A549 (cell line): ENCODE results near the gene MEF2C. TPM values are rescaled to one million over a fixed set of nuclear protein-coding genes. Genes with fewer than 3 reads are reported as not detected.

Experiments used
- ATAC-seq, 2 experiments: fragments of 200-7000 bp in 1 of 2; fragments of >200 bp in 1 of 2; cut with Nextera tagmentation in 1 of 2; cut with Tn5 transposase in 1 of 2; 3 replicates each; pipeline versions ENCODE4 v1.8.0 to v1.9.1; 2018 to 2020; ENCODE audit warnings: mild to moderate bottlenecking in 1 of 2, moderate library complexity in 1 of 2
- CTCF ChIA-PET: fragments of 300-600 bp; sonication (Branson Sonifier 250); formaldehyde crosslinking; extraction: SDS; loops from one replicate; lab custom pipeline; 2021; ENCODE audit warnings: antibody characterized with exemption, inconsistent platforms; lab: Yijun Ruan, JAX
- POLR2A ChIA-PET: fragments of 350-600 bp; formaldehyde crosslinking; extraction: SDS; loops from one replicate; lab custom pipeline; 2021; ENCODE audit warnings: antibody characterized with exemption, inconsistent platforms; lab: Yijun Ruan, JAX
- DNase-seq, 2 experiments: peaks; one replicate each; pipeline versions ENCODE4 v3.0.0 to v3.0.0-alpha.2; 2011 to 2016; ENCODE audit warnings: low read depth in 1 of 2, low spot score in 1 of 2
- FAIRE-seq: peaks from 2 replicates; lab custom pipeline; 2011; peaks lifted over from hg19 to GRCh38; lab: Jason Lieb, UNC
- H3K27ac ChIP-seq, 2 experiments: fragments of >200 bp; sonication (Bioruptor Twin); formaldehyde crosslinking; 3 replicates each; pipeline ENCODE4 v1.5.1; 2016 to 2017
- H3K4me1 ChIP-seq: fragments of >200 bp; sonication (Bioruptor Twin); formaldehyde crosslinking; 3 replicates; pipeline ENCODE4 v1.6.1; 2016
- H3K4me2 ChIP-seq: fragments of >200 bp; sonication (Bioruptor Twin); formaldehyde crosslinking; 3 replicates; pipeline ENCODE4 v1.6.1; 2016
- H3K4me3 ChIP-seq: fragments of >200 bp; sonication (Bioruptor Twin); formaldehyde crosslinking; 3 replicates; pipeline ENCODE4 v1.5.1; 2016
- H3K9me3 ChIP-seq: fragments of >200 bp; sonication (Bioruptor Twin); formaldehyde crosslinking; 3 replicates; pipeline ENCODE4 v1.6.1; 2016
- BHLHE40 ChIP-seq: IDR thresholded peaks from 2 replicates; pipeline ENCODE4 v1.6.1; 2012; ENCODE audit warnings: low read depth, low read length, inconsistent platforms
- CHD2 ChIP-seq: fragments of 150-350 bp; IDR thresholded peaks from 2 replicates; pipeline ENCODE4 v1.6.1; 2014; ENCODE audit warnings: low read length; ENCODE audit not compliant: partially characterized antibody
- FOSB ChIP-seq: fragments of 250-450 bp; sonication (Bioruptor Pico); IDR thresholded peaks from 2 replicates; pipeline ENCODE4 v1.5.0; 2020; ENCODE audit warnings: mild to moderate bottlenecking, moderate library complexity
- FOXS1 ChIP-seq: fragments of 250-450 bp; sonication (Bioruptor Pico); IDR thresholded peaks from 2 replicates; pipeline ENCODE4 v1.5.0; 2020; ENCODE audit warnings: mild to moderate bottlenecking, moderate library complexity
- HDAC2 ChIP-seq: fragments of 200-600 bp; sonication (generic); IDR thresholded peaks from 2 replicates; pipeline ENCODE4 v1.6.1; 2016
- HEYL ChIP-seq: fragments of 250-450 bp; sonication (Bioruptor Pico); IDR thresholded peaks from 2 replicates; pipeline ENCODE4 v1.8.0; 2021; ENCODE audit warnings: mild to moderate bottlenecking, moderate library complexity
- HOXB13 ChIP-seq: fragments of 250-450 bp; sonication (Bioruptor Pico); IDR thresholded peaks from 2 replicates; pipeline ENCODE4 v1.5.0; 2020; ENCODE audit warnings: low read depth, mild to moderate bottlenecking, moderate library complexity
- HOXB5 ChIP-seq: fragments of 250-450 bp; sonication (Bioruptor Pico); IDR thresholded peaks from 2 replicates; pipeline ENCODE4 v1.5.0; 2020; ENCODE audit warnings: mild to moderate bottlenecking, moderate library complexity
- NR3C1 ChIP-seq: fragments of >200 bp; sonication (Bioruptor Twin); formaldehyde crosslinking; IDR thresholded peaks from 3 replicates; pipeline ENCODE4 v1.6.1; 2017
- POLR2A ChIP-seq: IDR thresholded peaks from 2 replicates; pipeline ENCODE4 v1.6.1; 2012; ENCODE audit warnings: mild to moderate bottlenecking, low read length
- RAD21 ChIP-seq, 2 experiments: fragments of >200 bp in 1 of 2; sonication (Bioruptor Twin) in 1 of 2; formaldehyde crosslinking in 1 of 2; IDR thresholded peaks in 1 of 2; conservative IDR thresholded peaks in 1 of 2; 2 replicates in 1 of 2; 3 replicates in 1 of 2; pipeline ENCODE4 v1.6.1; 2012 to 2018; ENCODE audit warnings: inconsistent platforms in 1 of 2
- RARB ChIP-seq: fragments of 250-450 bp; sonication (Bioruptor Pico); IDR thresholded peaks from 2 replicates; pipeline ENCODE4 v1.8.0; 2021; ENCODE audit warnings: mild to moderate bottlenecking, moderate library complexity
- RFX5 ChIP-seq: fragments of 450-650 bp; IDR thresholded peaks from 2 replicates; pipeline ENCODE4 v1.7.1; 2014; ENCODE audit warnings: antibody characterized with exemption, mild to moderate bottlenecking, moderate library complexity
- RNF2 ChIP-seq: fragments of 200-600 bp; sonication (generic); IDR thresholded peaks from 2 replicates; pipeline ENCODE4 v1.6.1; 2016; ENCODE audit warnings: low read depth, mild to moderate bottlenecking, antibody characterized with exemption, moderate library complexity, borderline replicate concordance
- ZC3H11A ChIP-seq: fragments of 450-650 bp; IDR thresholded peaks from 2 replicates; pipeline ENCODE4 v1.6.1; 2014; ENCODE audit warnings: antibody characterized with exemption, mild to moderate bottlenecking
- ZFP36 ChIP-seq: fragments of 450-650 bp; IDR thresholded peaks from 2 replicates; pipeline ENCODE4 v1.6.1; 2014; ENCODE audit warnings: borderline replicate concordance; ENCODE audit not compliant: partially characterized antibody
- ZSCAN20 ChIP-seq: fragments of 250-450 bp; sonication (Bioruptor Pico); IDR thresholded peaks from 2 replicates; pipeline ENCODE4 v1.8.0; 2022; ENCODE audit warnings: mild to moderate bottlenecking, moderate library complexity
- WGBS: methylation state at CpG from one replicate; pipeline ENCODE4 v1.1.6; 2017; ENCODE audit errors: missing lambda C conversion rate; 5-methylcytosine and 5-hydroxymethylcytosine counted together
- polyA plus RNA-seq, 4 experiments: library from polyadenylated mRNA; depleted of rRNA in 3 of 4; stranded (reverse); fragments of >200 nt; fragmentation: RNase III in 1 of 4; extraction: RNeasy Plus Mini Kit Qiagen cat#74134 plus additional on column Dnase treatment in 1 of 4; gene quantifications; 2 replicates in 3 of 4; 3 replicates in 1 of 4; pipeline ENCODE4 v1.2.3, GENCODE V29; 2011 to 2017
- TF ChIP-seq, protein P1 (sequence below): IDR thresholded peaks from 2 replicates; pipeline ENCODE4 v1.6.1; 2012; ENCODE audit warnings: low read depth, borderline replicate concordance
- TF ChIP-seq, protein P2 (sequence below): fragments of 200-600 bp; sonication (generic); IDR thresholded peaks from 2 replicates; pipeline ENCODE4 v1.6.1; 2016; ENCODE audit warnings: antibody characterized with exemption, mild to moderate bottlenecking, moderate library complexity
- TF ChIP-seq, protein P3 (sequence below): fragments of >200 bp; sonication (Bioruptor Twin); formaldehyde crosslinking; IDR thresholded peaks from 2 replicates; pipeline ENCODE4 v1.6.1; 2016

The MEF2C gene
- polyA plus RNA-seq, 2 of the 4 experiments (the other 2 are of a cell fraction): 0.03 to 0.06 TPM

DNA sequence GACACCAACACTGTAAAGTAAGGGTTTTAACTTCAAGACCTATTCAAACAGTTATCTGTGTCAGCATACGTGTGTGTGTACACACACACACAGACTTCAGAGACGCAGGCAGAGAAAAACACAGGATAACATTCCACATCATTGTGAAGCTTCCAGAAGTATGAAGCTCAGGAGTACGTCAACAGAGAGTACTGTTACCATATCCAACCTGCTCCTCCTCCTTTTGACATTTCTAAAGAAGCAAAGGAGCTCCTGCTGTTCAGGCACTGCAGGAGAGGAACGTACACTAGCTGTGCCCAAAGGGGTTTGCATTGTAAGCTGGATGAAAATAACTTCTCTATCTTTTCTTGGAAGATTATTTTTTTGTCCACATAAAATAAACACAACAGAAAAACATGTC is 180.7 kb downstream of the MEF2C start:
- no peak overlapping the region for H3K27ac ChIP-seq
- H3K9me3 ChIP-seq: no peaks in the 10 kb centered on the region
- ATAC-seq (no peak; a peak in 1 of 6 replicates), DNase-seq (no peak), FAIRE-seq (no peak)
- H3K4me3 ChIP-seq: no peak overlapping the region
- WGBS: 9% methylated on average over 4 of the region's 4 CpGs
- CTCF ChIA-PET: interaction anchor here (0.8 to 2.9 kb wide), 3 partner anchors 11 to 920 kb away, joined by 3 to 22 read pairs (median 7); no protein-coding TSS in a partner anchor
- no peak overlapping the region for H3K4me2 ChIP-seq
- TF ChIP-seq RAD21 (conservative IDR thresholded peaks at IDR 0.05 in 1 of 2, IDR thresholded peaks at IDR 0.05 in 1 of 2) (no peak), ZC3H11A (no peak), FOSB (CRISPR knock-in tag) (no peak), POLR2A (no peak), HDAC2 (no peak)
- POLR2A ChIA-PET: no interaction called here
- no peaks in the 10 kb centered on the region for H3K4me1 ChIP-seq

DNA sequence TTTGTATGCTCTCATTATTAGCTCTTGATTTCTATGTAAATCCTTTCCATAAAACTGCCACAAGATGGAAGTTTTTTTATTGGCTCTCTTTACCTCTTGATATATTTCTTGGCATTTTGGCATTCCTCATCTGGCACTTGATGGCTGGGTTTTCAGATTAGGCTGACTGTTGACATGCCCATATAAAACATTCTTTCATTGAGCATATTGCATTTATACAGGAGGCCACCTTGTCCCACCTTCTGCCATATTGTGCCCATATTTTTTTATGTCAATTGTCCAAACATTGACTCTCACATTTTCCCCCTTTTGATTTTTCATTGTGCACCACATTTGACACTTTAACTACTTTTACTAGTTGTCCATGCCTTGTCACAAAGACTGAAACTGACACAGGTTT is 182.9 kb downstream of the MEF2C start:
- ChIA-PET CTCF (no interaction called here), POLR2A (no interaction called here)
- ATAC-seq: no peak
- FAIRE-seq: no peak
- DNase-seq: no peak
- Histone ChIP-seq H3K27ac (no peak overlapping the region), H3K4me1 (no peaks in the 10 kb centered on the region), H3K4me3 (no peak overlapping the region), H3K9me3 (no peaks in the 10 kb centered on the region), H3K4me2 (no peak overlapping the region)
- TF ChIP-seq HEYL (CRISPR knock-in tag) (no peak), ZFP36 (no peak), RFX5 (no peak), BHLHE40 (no peak), ZSCAN20 (CRISPR knock-in tag) (no peak), NR3C1 (no peak), POLR2A (no peak), ZC3H11A (no peak), HOXB5 (CRISPR knock-in tag) (no peak), CHD2 (no peak), FOXS1 (no peak), RARB (CRISPR knock-in tag) (no peak), RNF2 (no peak)
- TF ChIP-seq, protein P1, sequence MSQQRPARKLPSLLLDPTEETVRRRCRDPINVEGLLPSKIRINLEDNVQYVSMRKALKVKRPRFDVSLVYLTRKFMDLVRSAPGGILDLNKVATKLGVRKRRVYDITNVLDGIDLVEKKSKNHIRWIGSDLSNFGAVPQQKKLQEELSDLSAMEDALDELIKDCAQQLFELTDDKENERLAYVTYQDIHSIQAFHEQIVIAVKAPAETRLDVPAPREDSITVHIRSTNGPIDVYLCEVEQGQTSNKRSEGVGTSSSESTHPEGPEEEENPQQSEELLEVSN: no peak
- TF ChIP-seq, protein P2, sequence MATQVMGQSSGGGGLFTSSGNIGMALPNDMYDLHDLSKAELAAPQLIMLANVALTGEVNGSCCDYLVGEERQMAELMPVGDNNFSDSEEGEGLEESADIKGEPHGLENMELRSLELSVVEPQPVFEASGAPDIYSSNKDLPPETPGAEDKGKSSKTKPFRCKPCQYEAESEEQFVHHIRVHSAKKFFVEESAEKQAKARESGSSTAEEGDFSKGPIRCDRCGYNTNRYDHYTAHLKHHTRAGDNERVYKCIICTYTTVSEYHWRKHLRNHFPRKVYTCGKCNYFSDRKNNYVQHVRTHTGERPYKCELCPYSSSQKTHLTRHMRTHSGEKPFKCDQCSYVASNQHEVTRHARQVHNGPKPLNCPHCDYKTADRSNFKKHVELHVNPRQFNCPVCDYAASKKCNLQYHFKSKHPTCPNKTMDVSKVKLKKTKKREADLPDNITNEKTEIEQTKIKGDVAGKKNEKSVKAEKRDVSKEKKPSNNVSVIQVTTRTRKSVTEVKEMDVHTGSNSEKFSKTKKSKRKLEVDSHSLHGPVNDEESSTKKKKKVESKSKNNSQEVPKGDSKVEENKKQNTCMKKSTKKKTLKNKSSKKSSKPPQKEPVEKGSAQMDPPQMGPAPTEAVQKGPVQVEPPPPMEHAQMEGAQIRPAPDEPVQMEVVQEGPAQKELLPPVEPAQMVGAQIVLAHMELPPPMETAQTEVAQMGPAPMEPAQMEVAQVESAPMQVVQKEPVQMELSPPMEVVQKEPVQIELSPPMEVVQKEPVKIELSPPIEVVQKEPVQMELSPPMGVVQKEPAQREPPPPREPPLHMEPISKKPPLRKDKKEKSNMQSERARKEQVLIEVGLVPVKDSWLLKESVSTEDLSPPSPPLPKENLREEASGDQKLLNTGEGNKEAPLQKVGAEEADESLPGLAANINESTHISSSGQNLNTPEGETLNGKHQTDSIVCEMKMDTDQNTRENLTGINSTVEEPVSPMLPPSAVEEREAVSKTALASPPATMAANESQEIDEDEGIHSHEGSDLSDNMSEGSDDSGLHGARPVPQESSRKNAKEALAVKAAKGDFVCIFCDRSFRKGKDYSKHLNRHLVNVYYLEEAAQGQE: no peak
- TF ChIP-seq, protein P3, sequence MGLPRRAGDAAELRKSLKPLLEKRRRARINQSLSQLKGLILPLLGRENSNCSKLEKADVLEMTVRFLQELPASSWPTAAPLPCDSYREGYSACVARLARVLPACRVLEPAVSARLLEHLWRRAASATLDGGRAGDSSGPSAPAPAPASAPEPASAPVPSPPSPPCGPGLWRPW: no peak

DNA sequence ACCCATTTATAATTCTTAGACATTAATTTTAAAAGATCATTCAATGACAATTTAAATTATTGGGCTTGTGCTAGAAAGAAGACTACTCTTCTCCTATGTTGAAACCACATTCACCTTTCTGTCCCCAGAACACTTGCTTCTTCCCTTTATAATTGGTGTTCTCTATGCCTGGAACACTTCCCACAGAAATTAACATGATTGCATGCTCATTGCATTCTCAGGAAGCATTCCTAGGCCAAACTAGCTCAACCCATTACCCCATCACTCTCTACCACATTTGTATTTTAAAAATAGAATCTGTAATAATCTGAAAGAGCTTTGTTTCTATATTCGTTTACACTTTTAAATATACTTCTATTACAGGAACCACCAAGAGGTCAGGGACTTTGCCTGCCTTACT is 184.7 kb downstream of the MEF2C start:
- ATAC-seq: no peak

More for the DNA sequence above, 184.7 kb downstream of the MEF2C start:
- Histone ChIP-seq H3K4me3 (no peak overlapping the region), H3K4me2 (no peak overlapping the region), H3K9me3 (no peaks in the 10 kb centered on the region), H3K4me1 (no peaks in the 10 kb centered on the region), H3K27ac (no peak overlapping the region)
- FAIRE-seq: no peak
- WGBS: 5% methylated on average over 1 of the region's 1 CpG
- ChIA-PET POLR2A (no interaction called here), CTCF (interaction anchor here (1.0 to 3.8 kb wide), 4 partner anchors 17 to 917 kb away, joined by 3 to 21 read pairs (median 11); no protein-coding TSS in a partner anchor)
- TF ChIP-seq HOXB13 (CRISPR knock-in tag) (no peak), RNF2 (no peak), POLR2A (no peak), ZC3H11A (no peak)
- DNase-seq: no peak
